HG03095 (cell line): Measurements from ENCODE around the gene COX7A1.
"Not testable (repeated sequence)": the region's sequence is repeated elsewhere in the genome, so short reads cannot be mapped to it uniquely, and the experiment has no call there.

ENCODE experiments used
- ATAC-seq: cut with Tn5 transposase; IDR thresholded peaks from one replicate; pipeline ENCODE4 v1.9.1; 2021; ENCODE audit warnings: moderate library complexity; ENCODE audit not compliant: unreplicated experiment

COX7A1 gene

GRCh38 chr19:36142046-36142445, 10.2 kb downstream of the COX7A1 start:
- ATAC-seq = no peak

- ATAC-seq = peak; percentile 35
Measured at GRCh38 chr19:36141039-36141927, 11.0 kb downstream of the COX7A1 start.

GRCh38 chr19:36140304-36141038, 11.8 kb downstream of the COX7A1 start:
- no peak for ATAC-seq

- peak; percentile 69 for ATAC-seq
Measured at GRCh38 chr19:36139473-36140303, 12.6 kb downstream of the COX7A1 start, which contains the start of gene CAPNS1. Gene CAPNS1, plus strand, starts transcription at chr19:36140066. Its CDS starts 946 bp downstream, at chr19:36141012.

GRCh38 chr19:36139120-36139472, 13.2 kb downstream of the COX7A1 start:
- ATAC-seq = no peak

GRCh38 chr19:36136964-36137686, 15.1 kb downstream of the COX7A1 start:
- ATAC-seq = no peak

- ATAC-seq = not testable (repeated sequence)
Measured at GRCh38 chr19:36134867-36135266, 17.4 kb downstream of the COX7A1 start.

- ATAC-seq = not testable (repeated sequence)
Measured at GRCh38 chr19:36131221-36131620, 21.0 kb downstream of the COX7A1 start.

GRCh38 chr19:36128392-36128736, 23.9 kb downstream of the COX7A1 start:
- ATAC-seq = no peak

- ATAC-seq = no peak
Measured at GRCh38 chr19:36125557-36125956, 26.7 kb downstream of the COX7A1 start.

- no peak for ATAC-seq
Measured at GRCh38 chr19:36121486-36122124, 30.6 kb downstream of the COX7A1 start.

GRCh38 chr19:36120984-36121358, 31.3 kb downstream of the COX7A1 start:
- ATAC-seq = no peak

- no peak for ATAC-seq
Measured at GRCh38 chr19:36120092-36120983, 31.9 kb downstream of the COX7A1 start.

GRCh38 chr19:36116344-36116637, 36.0 kb downstream of the COX7A1 start:
- no peak for ATAC-seq

GRCh38 chr19:36115453-36116343, 36.5 kb downstream of the COX7A1 start, which contains the start of gene TBCB:
Gene TBCB, plus strand, starts transcription at chr19:36115468. Its CDS starts 93 bp downstream, at chr19:36115561.
- ATAC-seq = peak; percentile 25

- peak; percentile 68 for ATAC-seq
Measured at GRCh38 chr19:36114721-36115452, 37.4 kb downstream of the COX7A1 start, which contains the start of gene POLR2I. Gene POLR2I, minus strand, starts transcription at chr19:36114875. Its CDS starts 19 bp downstream, at chr19:36114856.
